Right forelimb (tissue), 1 donor: Measurements from ENCODE around the gene FOXRED1.
"Not testable (repeated sequence)": the region's sequence is repeated elsewhere in the genome, so short reads cannot be mapped to it uniquely, and the experiment has no call there.

Experiments used
- DNase-seq: peaks from one replicate; pipeline ENCODE4 v3.0.0-alpha.2; 2018

The FOXRED1 gene

GRCh38 chr11:126268708-126269579 is at the start of gene FOXRED1, which contains the start of gene SRPRA:
FOXRED1 (plus strand) TSS chr11:126269154; CDS start chr11:126269207, 53 bp downstream.
SRPRA (minus strand) TSS chr11:126268895; CDS start chr11:126268804, 91 bp downstream.
- DNase-seq, result peak; percentile 100

- DNase-seq, result no peak
Observed at GRCh38 chr11:126219547-126219946, 49.4 kb upstream of the FOXRED1 start.

- no peak for DNase-seq
Observed at GRCh38 chr11:126224647-126225294, 44.2 kb upstream of the FOXRED1 start.

- DNase-seq, result no peak
Observed at GRCh38 chr11:126225295-126225665, 43.7 kb upstream of the FOXRED1 start.

- no peak for DNase-seq
Observed at GRCh38 chr11:126226334-126227084, 42.4 kb upstream of the FOXRED1 start.

GRCh38 chr11:126229858-126230540 is 39.0 kb upstream of the FOXRED1 start:
- DNase-seq, result no peak

- no peak for DNase-seq
Observed at GRCh38 chr11:126231725-126232459, 37.1 kb upstream of the FOXRED1 start.

- no peak for DNase-seq
Observed at GRCh38 chr11:126232683-126233082, 36.3 kb upstream of the FOXRED1 start.

GRCh38 chr11:126233391-126233790 is 35.6 kb upstream of the FOXRED1 start:
- no peak for DNase-seq

GRCh38 chr11:126246636-126247035 is 22.3 kb upstream of the FOXRED1 start:
- DNase-seq, result no peak

- no peak for DNase-seq
Observed at GRCh38 chr11:126253265-126253664, 15.7 kb upstream of the FOXRED1 start.

GRCh38 chr11:126254819-126255218 is 14.1 kb upstream of the FOXRED1 start:
- no peak for DNase-seq

- not testable (repeated sequence) for DNase-seq
Observed at GRCh38 chr11:126255507-126255906, 13.4 kb upstream of the FOXRED1 start.

- no peak for DNase-seq
Observed at GRCh38 chr11:126256216-126256615, 12.7 kb upstream of the FOXRED1 start.

GRCh38 chr11:126257144-126257543 is 11.8 kb upstream of the FOXRED1 start:
- no peak for DNase-seq

- no peak for DNase-seq
Observed at GRCh38 chr11:126257764-126258163, 11.2 kb upstream of the FOXRED1 start.

GRCh38 chr11:126262216-126262615 is 6.7 kb upstream of the FOXRED1 start:
- no peak for DNase-seq

- no peak for DNase-seq
Observed at GRCh38 chr11:126263489-126263888, 5.5 kb upstream of the FOXRED1 start.

- DNase-seq, result no peak
Observed at GRCh38 chr11:126265811-126266210, 3.1 kb upstream of the FOXRED1 start.

GRCh38 chr11:126267650-126268049 is 1.3 kb upstream of the FOXRED1 start:
- no peak for DNase-seq

GRCh38 chr11:126268361-126268707 is 620 bp upstream of the FOXRED1 start:
- DNase-seq, result no peak

- no peak for DNase-seq
Observed at GRCh38 chr11:126277322-126277721, 8.4 kb downstream of the FOXRED1 start.
